Measurements from ENCODE around the gene ERVFRD-1. TPM values are rescaled to one million over a fixed set of nuclear protein-coding genes. Genes with fewer than 3 reads are reported as not detected.

ERVFRD-1 gene
- not detected for total RNA-seq

GRCh38 chr6:11110921-11111768 lies at the start of gene ERVFRD-1:
Gene ERVFRD-1 (minus strand): TSS chr6:11111725. CDS start chr6:11105310, 6,415 bp downstream.

GRCh38 chr6:11093626-11094410 lies 17.7 kb downstream of the ERVFRD-1 start, which contains the start of gene SMIM13:
Gene SMIM13 (plus strand): TSS chr6:11093834. CDS start chr6:11094314, 480 bp downstream.

Small RNAs within 50 kb of the gene (small RNA-seq; reads per million reads assigned to genes)
- gene AL136139.1 = 0 reads per million in 2 donors

Other genes with a start within 250 kb of the ERVFRD-1 start
- gene GCM2, start 229.7 kb downstream of the ERVFRD-1 start, total RNA-seq = not detected
- under 1 TPM in 1 of 2 donors, not detected in 1; 0.69 TPM for gene SYCP2L, start 224.7 kb downstream of the ERVFRD-1 start, total RNA-seq
- gene ELOVL2, start 67.4 kb downstream of the ERVFRD-1 start, total RNA-seq = 1 to 10 TPM; 2.8 to 8.0 TPM
- 10 to 100 TPM in 1 of 2 donors, 1 to 10 TPM in 1; 7.2 to 17.6 TPM for gene SMIM13, start 17.9 kb downstream of the ERVFRD-1 start, total RNA-seq
- 10 to 100 TPM; 15.1 to 35.0 TPM for gene NEDD9, start 120.9 kb upstream of the ERVFRD-1 start, total RNA-seq